Stimulated activated memory B cell treated with anti-CD40 and anti-IgM and Interleukin-4, amounts not matched to agents 10 μg/mL and 1 μg/mL and 100 μg/mL, for 72 hours (primary cell): ENCODE results near the gene CFAP65.

Experiments used
- ATAC-seq: fragments of 150-1000 bp; cut with Tn5 transposase; 2 replicates; pipeline ENCODE4 v1.10.0; 2021
- H3K27ac Mint-ChIP-seq: one replicate; pipeline ENCODE4 v1.8.0; 2022; ENCODE audit warnings: mild to moderate bottlenecking, mixed read lengths
- H3K27me3 Mint-ChIP-seq: one replicate; pipeline ENCODE4 v1.8.0; 2022; ENCODE audit warnings: mixed read lengths
- H3K36me3 Mint-ChIP-seq: one replicate; pipeline ENCODE4 v1.8.0; 2022; ENCODE audit warnings: mixed read lengths
- H3K4me1 Mint-ChIP-seq: one replicate; pipeline ENCODE4 v1.8.0; 2022; ENCODE audit warnings: mixed read lengths
- H3K4me3 Mint-ChIP-seq: one replicate; pipeline ENCODE4 v1.8.0; 2022; ENCODE audit warnings: mild to moderate bottlenecking, moderate library complexity, mixed read lengths
- H3K9me3 Mint-ChIP-seq: one replicate; pipeline ENCODE4 v1.8.0; 2022; ENCODE audit warnings: mixed read lengths

Gene CFAP65

GRCh38 chr2:219072741-219073250, 31.5 kb upstream of the CFAP65 start:
- no peak for ATAC-seq
- no peaks in the 10 kb centered on the region for H3K4me1 Mint-ChIP-seq
- no peaks in the 10 kb centered on the region for H3K9me3 Mint-ChIP-seq
- H3K27me3 Mint-ChIP-seq = no peaks in the 10 kb centered on the region
- H3K27ac Mint-ChIP-seq = no peak overlapping the region
- no peak overlapping the region for H3K4me3 Mint-ChIP-seq
- H3K36me3 Mint-ChIP-seq = peaks cover 58% of the 10 kb centered on the region

GRCh38 chr2:219071131-219071816, 30.0 kb upstream of the CFAP65 start:
- no peaks in the 10 kb centered on the region for H3K4me1 Mint-ChIP-seq
- ATAC-seq = no peak
- no peaks in the 10 kb centered on the region for H3K27me3 Mint-ChIP-seq
- H3K4me3 Mint-ChIP-seq = no peak overlapping the region
- H3K36me3 Mint-ChIP-seq = peaks cover 45% of the 10 kb centered on the region
- no peaks in the 10 kb centered on the region for H3K9me3 Mint-ChIP-seq
- H3K27ac Mint-ChIP-seq = no peak overlapping the region

GRCh38 chr2:219065484-219065883, 24.2 kb upstream of the CFAP65 start:
- peaks cover 26% of the 10 kb centered on the region for H3K27me3 Mint-ChIP-seq
- peaks cover 6% of the 10 kb centered on the region for H3K4me1 Mint-ChIP-seq
- ATAC-seq = no peak
- no peak overlapping the region for H3K4me3 Mint-ChIP-seq
- no peaks in the 10 kb centered on the region for H3K9me3 Mint-ChIP-seq
- no peak overlapping the region for H3K27ac Mint-ChIP-seq
- peaks cover 6% of the 10 kb centered on the region for H3K36me3 Mint-ChIP-seq

- ATAC-seq = no peak
- Mint-ChIP-seq H3K4me1 (peaks cover 36% of the 10 kb centered on the region), H3K27ac (no peak overlapping the region), H3K4me3 (no peak overlapping the region), H3K27me3 (peaks cover 60% of the 10 kb centered on the region), H3K36me3 (no peaks in the 10 kb centered on the region), H3K9me3 (no peaks in the 10 kb centered on the region)
These were observed 20.8 kb upstream of the CFAP65 start for GRCh38 chr2:219062081-219062480.

- H3K27ac Mint-ChIP-seq = no peak within 1 kb of the TSS
- H3K4me3 Mint-ChIP-seq = peak within 1 kb of the TSS; percentile 55
- no peaks in the 10 kb centered on the region for H3K9me3 Mint-ChIP-seq
- H3K27me3 Mint-ChIP-seq = peaks cover 70% of the 10 kb centered on the region
- no peaks in the 10 kb centered on the region for H3K36me3 Mint-ChIP-seq
- peaks cover 36% of the 10 kb centered on the region for H3K4me1 Mint-ChIP-seq
- no peak for ATAC-seq
These were observed 19.8 kb upstream of the CFAP65 start, which contains the start of gene IHH for GRCh38 chr2:219060821-219061791. IHH (minus strand) TSS chr2:219060921; CDS start chr2:219060467, 454 bp downstream.

GRCh38 chr2:219059725-219060682, 18.7 kb upstream of the CFAP65 start:
- H3K27me3 Mint-ChIP-seq = peaks cover 81% of the 10 kb centered on the region
- peaks cover 36% of the 10 kb centered on the region for H3K4me1 Mint-ChIP-seq
- H3K27ac Mint-ChIP-seq = no peak overlapping the region
- peak overlapping the region; percentile 55 for H3K4me3 Mint-ChIP-seq
- no peaks in the 10 kb centered on the region for H3K36me3 Mint-ChIP-seq
- no peaks in the 10 kb centered on the region for H3K9me3 Mint-ChIP-seq
- no peak for ATAC-seq

- Mint-ChIP-seq H3K36me3 (no peaks in the 10 kb centered on the region), H3K9me3 (no peaks in the 10 kb centered on the region), H3K27ac (no peak overlapping the region), H3K27me3 (peaks cover 86% of the 10 kb centered on the region), H3K4me3 (peak overlapping the region; percentile 22), H3K4me1 (peaks cover 36% of the 10 kb centered on the region)
- no peak for ATAC-seq
These were observed 18.0 kb upstream of the CFAP65 start for GRCh38 chr2:219059375-219059724.

GRCh38 chr2:219058541-219059374, 17.4 kb upstream of the CFAP65 start:
- Mint-ChIP-seq H3K27me3 (peaks cover 92% of the 10 kb centered on the region), H3K27ac (no peak overlapping the region), H3K4me1 (peaks cover 36% of the 10 kb centered on the region), H3K9me3 (no peaks in the 10 kb centered on the region), H3K4me3 (no peak overlapping the region), H3K36me3 (no peaks in the 10 kb centered on the region)
- ATAC-seq = no peak

- peak overlapping the region; percentile 56 for H3K4me3 Mint-ChIP-seq
- H3K27me3 Mint-ChIP-seq = peaks cover 94% of the 10 kb centered on the region
- peaks cover 36% of the 10 kb centered on the region for H3K4me1 Mint-ChIP-seq
- peak; percentile 86 for ATAC-seq
- no peaks in the 10 kb centered on the region for H3K36me3 Mint-ChIP-seq
- no peak overlapping the region for H3K27ac Mint-ChIP-seq
- no peaks in the 10 kb centered on the region for H3K9me3 Mint-ChIP-seq
These were observed 16.6 kb upstream of the CFAP65 start for GRCh38 chr2:219057709-219058540.

- Mint-ChIP-seq H3K9me3 (no peaks in the 10 kb centered on the region), H3K27ac (no peak overlapping the region), H3K4me3 (no peak overlapping the region), H3K27me3 (peaks cover 90% of the 10 kb centered on the region), H3K4me1 (peaks cover 36% of the 10 kb centered on the region), H3K36me3 (no peaks in the 10 kb centered on the region)
- ATAC-seq = no peak
These were observed 15.8 kb upstream of the CFAP65 start for GRCh38 chr2:219056896-219057708.

- Mint-ChIP-seq H3K9me3 (no peaks in the 10 kb centered on the region), H3K36me3 (no peaks in the 10 kb centered on the region), H3K4me3 (no peak overlapping the region), H3K4me1 (peaks cover 33% of the 10 kb centered on the region), H3K27me3 (peaks cover 90% of the 10 kb centered on the region), H3K27ac (no peak overlapping the region)
- ATAC-seq = no peak
These were observed 15.0 kb upstream of the CFAP65 start for GRCh38 chr2:219056176-219056895.
